Retina (tissue), 1 donor: Measurements from ENCODE around the gene TP73.

ENCODE experiments used
- DNase-seq: peaks from one replicate; pipeline ENCODE4 v3.0.0-alpha.2; 2016

The TP73 gene

GRCh38 chr1:3731583-3732433, 79.5 kb downstream of the TP73 start:
- DNase-seq: peak; percentile 66

GRCh38 chr1:3732434-3733093, 80.2 kb downstream of the TP73 start:
- DNase-seq: peak; percentile 81

GRCh38 chr1:3733094-3733882, 81.0 kb downstream of the TP73 start:
- no peak for DNase-seq

- DNase-seq: no peak
Measured at GRCh38 chr1:3733883-3734589, 81.7 kb downstream of the TP73 start.

- no peak for DNase-seq
Measured at GRCh38 chr1:3734602-3735001, 82.3 kb downstream of the TP73 start.

- no peak for DNase-seq
Measured at GRCh38 chr1:3735027-3735681, 82.8 kb downstream of the TP73 start.

GRCh38 chr1:3735688-3736087, 83.4 kb downstream of the TP73 start:
- DNase-seq: no peak

- DNase-seq: no peak
Measured at GRCh38 chr1:3736131-3736561, 83.8 kb downstream of the TP73 start.

GRCh38 chr1:3736708-3737107, 84.4 kb downstream of the TP73 start:
- no peak for DNase-seq

GRCh38 chr1:3738943-3739342, 86.6 kb downstream of the TP73 start:
- no peak for DNase-seq

- DNase-seq: no peak
Measured at GRCh38 chr1:3740042-3740441, 87.7 kb downstream of the TP73 start.

- DNase-seq: no peak
Measured at GRCh38 chr1:3740752-3741151, 88.4 kb downstream of the TP73 start.

GRCh38 chr1:3741566-3742438, 89.5 kb downstream of the TP73 start:
- no peak for DNase-seq

GRCh38 chr1:3742439-3743298, 90.4 kb downstream of the TP73 start:
- no peak for DNase-seq

- DNase-seq: no peak
Measured at GRCh38 chr1:3743421-3743820, 91.1 kb downstream of the TP73 start.

- DNase-seq: no peak
Measured at GRCh38 chr1:3743826-3744225, 91.5 kb downstream of the TP73 start.

- no peak for DNase-seq
Measured at GRCh38 chr1:3744646-3745045, 92.3 kb downstream of the TP73 start.

- no peak for DNase-seq
Measured at GRCh38 chr1:3745071-3745470, 92.8 kb downstream of the TP73 start.

GRCh38 chr1:3745590-3746381, 93.5 kb downstream of the TP73 start:
- DNase-seq: no peak
